ENCODE data around the gene ZNF438.
"Not testable (repeated sequence)": the region's sequence is repeated elsewhere in the genome, so short reads cannot be mapped to it uniquely, and the experiment has no call there.

The ZNF438 gene

GRCh38 chr10:31042670-31043069, 11.0 kb upstream of the ZNF438 start:
- no peak for DNase-seq

GRCh38 chr10:31041011-31041410, 9.3 kb upstream of the ZNF438 start:
- no peak for DNase-seq

GRCh38 chr10:31039006-31039405, 7.3 kb upstream of the ZNF438 start:
- not testable (repeated sequence) for DNase-seq

GRCh38 chr10:31037749-31038148, 6.1 kb upstream of the ZNF438 start:
- DNase-seq, result no peak

- no peak for DNase-seq
Observed at GRCh38 chr10:31036209-31036608, 4.5 kb upstream of the ZNF438 start.

GRCh38 chr10:31035266-31035798, 3.7 kb upstream of the ZNF438 start:
- no peak for DNase-seq

GRCh38 chr10:31034098-31034909, 2.6 kb upstream of the ZNF438 start:
- DNase-seq, result no peak

GRCh38 chr10:31033147-31033546, 1.5 kb upstream of the ZNF438 start:
- DNase-seq, result no peak

- DNase-seq, result peak; percentile 95
Observed at GRCh38 chr10:31032258-31033132, 830 bp upstream of the ZNF438 start.

GRCh38 chr10:31031205-31031557, 484 bp downstream of the ZNF438 start:
- DNase-seq, result no peak

- DNase-seq, result no peak
Observed at GRCh38 chr10:31030800-31031199, 865 bp downstream of the ZNF438 start.

- DNase-seq, result no peak
Observed at GRCh38 chr10:31030260-31030659, 1.4 kb downstream of the ZNF438 start.

- no peak for DNase-seq
Observed at GRCh38 chr10:31028081-31028480, 3.6 kb downstream of the ZNF438 start.

- DNase-seq, result not testable (repeated sequence)
Observed at GRCh38 chr10:31026279-31026678, 5.4 kb downstream of the ZNF438 start.

- no peak for DNase-seq
Observed at GRCh38 chr10:31025142-31025541, 6.5 kb downstream of the ZNF438 start.

GRCh38 chr10:31023558-31023957, 8.1 kb downstream of the ZNF438 start:
- no peak for DNase-seq

- DNase-seq, result peak; percentile 24
Observed at GRCh38 chr10:31020209-31020608, 11.5 kb downstream of the ZNF438 start.

GRCh38 chr10:31018962-31019361, 12.7 kb downstream of the ZNF438 start:
- DNase-seq, result no peak

- DNase-seq, result no peak
Observed at GRCh38 chr10:31018356-31018750, 13.3 kb downstream of the ZNF438 start.

GRCh38 chr10:31017534-31018355, 13.9 kb downstream of the ZNF438 start:
- DNase-seq, result no peak

GRCh38 chr10:31014161-31014875, 17.3 kb downstream of the ZNF438 start:
- DNase-seq, result no peak

GRCh38 chr10:31013331-31013730, 18.3 kb downstream of the ZNF438 start:
- DNase-seq, result no peak

All from midbrain (tissue), 1 donor.